HG03064 (cell line): ENCODE data around the gene AP5S1.

Experiments used
- ATAC-seq: cut with Tn5 transposase; IDR thresholded peaks from one replicate; pipeline ENCODE4 v1.9.1; 2021; ENCODE audit warnings: low read depth; ENCODE audit not compliant: unreplicated experiment

Gene AP5S1

GRCh38 chr20:3871550-3872265, 51.4 kb downstream of the AP5S1 start:
- ATAC-seq: no peak

DNA sequence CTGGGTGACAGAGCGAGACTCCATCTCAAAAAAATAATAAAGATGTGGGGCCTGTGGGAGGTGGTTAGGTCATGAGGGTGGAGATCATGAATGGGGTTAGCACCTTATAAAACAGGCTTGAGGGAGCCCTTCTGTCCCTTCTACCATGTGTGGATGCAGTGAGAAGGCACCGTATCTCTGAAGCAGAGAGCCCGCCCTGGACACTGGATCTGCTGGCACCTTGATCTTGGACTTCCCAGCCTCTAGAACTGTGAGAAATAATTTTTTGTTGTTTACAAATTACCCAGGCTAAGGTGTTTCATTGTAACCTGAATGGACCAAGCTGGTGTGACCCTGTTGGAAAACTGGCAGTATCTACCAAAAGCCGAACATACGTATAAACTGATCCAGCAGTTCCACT, 53.2 kb downstream of the AP5S1 start:
- ATAC-seq: no peak

GRCh38 chr20:3874194-3874844, 54.0 kb downstream of the AP5S1 start:
- ATAC-seq: no peak

GRCh38 chr20:3875378-3875974, 55.1 kb downstream of the AP5S1 start:
- ATAC-seq: no peak

GRCh38 chr20:3876000-3876399, 55.7 kb downstream of the AP5S1 start:
- ATAC-seq: no peak

DNA sequence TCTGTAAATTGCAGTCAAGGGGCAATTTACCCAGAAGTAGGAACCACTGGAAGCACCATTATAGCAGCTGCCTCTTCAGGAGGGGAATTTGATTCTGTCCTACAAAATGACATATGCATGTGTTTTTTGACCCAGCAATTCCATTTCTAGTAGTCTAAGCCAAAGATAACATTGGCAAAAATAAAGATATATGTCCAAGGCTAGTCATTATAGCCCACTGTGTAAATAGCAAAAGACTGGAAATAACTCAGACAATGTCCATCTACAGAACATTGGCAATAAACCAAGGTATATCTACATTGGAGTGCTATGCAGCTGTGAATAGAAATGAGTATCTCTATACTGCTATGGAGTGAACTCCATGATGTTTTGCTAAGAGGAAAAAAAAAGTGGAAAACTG, 56.3 kb downstream of the AP5S1 start:
- ATAC-seq: no peak
